Transverse colon (tissue), 4 donors: ENCODE results near the gene CFAP54. TPM values are rescaled to one million over a fixed set of nuclear protein-coding genes. Genes with fewer than 3 reads are reported as not detected.

Source experiments
- DNase-seq: peaks from one replicate; pipeline ENCODE4 v3.0.0-alpha.2; 2019
- H3K27ac ChIP-seq, 4 donors: fragments of 200-600 bp; sonication (generic); 2 replicates each; pipeline ENCODE4 v1.5.1; 2016 to 2018; ENCODE audit warnings: inconsistent platforms in 4 of 4
- H3K27me3 ChIP-seq: fragments of 200-600 bp; sonication (generic); 2 replicates; pipeline ENCODE4 v1.5.1; 2017; ENCODE audit warnings: inconsistent platforms
- H3K36me3 ChIP-seq, 4 donors: fragments of 200-600 bp; sonication (generic); 2 replicates each; pipeline ENCODE4 v1.5.1; 2017 to 2019; ENCODE audit warnings: inconsistent platforms in 4 of 4
- H3K4me1 ChIP-seq, 4 donors: fragments of 200-600 bp; sonication (generic); 2 replicates each; pipeline ENCODE4 v1.5.1; 2017 to 2020; ENCODE audit warnings: inconsistent platforms in 4 of 4
- H3K4me3 ChIP-seq, 4 donors: fragments of 200-600 bp; sonication (generic); 1 replicate in 1 of 4; 2 replicates in 3 of 4; pipeline versions ENCODE4 v1.5.1 to v1.6.1; 2017 to 2019; ENCODE audit warnings: inconsistent platforms in 4 of 4
- H3K9me3 ChIP-seq, 2 donors: fragments of 200-600 bp; sonication (generic); 2 replicates each; pipeline ENCODE4 v1.5.1; 2017 to 2019; ENCODE audit warnings: inconsistent platforms in 2 of 2
- EP300 ChIP-seq: sonication (generic); formaldehyde crosslinking; IDR thresholded peaks from one replicate; pipeline ENCODE4 v1.6.1; 2017; ENCODE audit warnings: antibody characterized with exemption, low read depth
- POLR2A ChIP-seq: fragments of 450-650 bp; IDR thresholded peaks from one replicate; pipeline ENCODE4 v1.6.1; 2016; ENCODE audit warnings: antibody characterized with exemption, mild to moderate bottlenecking, moderate library complexity
- POLR2AphosphoS5 ChIP-seq, 3 donors: sonication (generic); formaldehyde crosslinking; IDR thresholded peaks; one replicate each; pipeline ENCODE4 v1.6.1; 2016; ENCODE audit warnings: antibody characterized with exemption in 3 of 3
- WGBS, 2 donors: methylation state at CpG; one replicate each; pipeline ENCODE4 v1.1.5; 2018; ENCODE audit warnings: low coverage in 1 of 2; 5-methylcytosine and 5-hydroxymethylcytosine counted together
- in situ Hi-C, 4 donors: fragments of 200-750 bp; cut with MboI; loops; one replicate each; pipeline versions ENCODE4 v1.15.0 to v1.15.1; 2017; ENCODE audit warnings: low sequenced_read_pairs in 3 of 4, low pct_ligation_motif_present in 1 of 4, low pct_unique_long_range_greater_than_20kb in 1 of 4
- intact Hi-C: fragments of 100-400 bp; cut with DNase I; formaldehyde crosslinking; loops from one replicate; pipeline ENCODE4 v1.15.1; 2023; ENCODE audit warnings: low total_unique reads
- total RNA-seq, 4 donors: library from RNA; depleted of rRNA; stranded (reverse); fragments of >200 nt; gene quantifications; one replicate each; pipeline ENCODE4 v1.1.0, GENCODE V29; 2016
- TF ChIP-seq, protein P1 (sequence below), 5 experiments: fragments of 200-600 bp in 3 of 5; fragments of 450-650 bp in 2 of 5; sonication (generic) in 3 of 5; IDR thresholded peaks; 1 replicate in 2 of 5; 2 replicates in 3 of 5; pipeline ENCODE4 v1.5.1; 2016 to 2017; ENCODE audit warnings: antibody characterized with exemption in 5 of 5, inconsistent platforms in 3 of 5, mild to moderate bottlenecking in 2 of 5, moderate library complexity in 1 of 5

Gene CFAP54
- total RNA-seq, 4 donors from 2014 or later: 0.14 to 22.3 (median 2.1) TPM; not detected in 1

DNA sequence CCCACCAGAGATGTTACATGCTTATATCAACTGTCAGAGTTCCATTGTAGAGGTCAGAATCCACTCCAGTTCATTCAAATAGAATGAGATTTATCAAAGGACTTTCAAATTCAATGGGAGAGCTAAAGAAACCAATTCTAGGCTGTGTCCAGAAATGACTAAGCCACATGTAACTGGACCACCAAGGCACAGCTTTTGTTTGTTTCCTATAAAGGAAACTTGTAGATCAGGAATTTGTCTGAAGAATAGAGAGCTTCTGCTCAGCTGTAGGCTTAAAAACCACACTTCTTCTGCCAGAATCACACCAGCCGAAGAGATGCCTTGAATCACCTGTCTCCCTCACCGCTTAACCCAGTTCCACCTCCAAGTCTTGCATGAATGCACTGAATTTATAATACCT is 283.7 kb downstream of the CFAP54 start:
- in situ Hi-C loops: no loop called here
- H3K27ac ChIP-seq: no peak overlapping the region
- intact Hi-C loops: no loop called here
- H3K27me3 ChIP-seq: no peaks in the 10 kb centered on the region
- no peaks in the 10 kb centered on the region for H3K9me3 ChIP-seq
- TF ChIP-seq, protein P1, sequence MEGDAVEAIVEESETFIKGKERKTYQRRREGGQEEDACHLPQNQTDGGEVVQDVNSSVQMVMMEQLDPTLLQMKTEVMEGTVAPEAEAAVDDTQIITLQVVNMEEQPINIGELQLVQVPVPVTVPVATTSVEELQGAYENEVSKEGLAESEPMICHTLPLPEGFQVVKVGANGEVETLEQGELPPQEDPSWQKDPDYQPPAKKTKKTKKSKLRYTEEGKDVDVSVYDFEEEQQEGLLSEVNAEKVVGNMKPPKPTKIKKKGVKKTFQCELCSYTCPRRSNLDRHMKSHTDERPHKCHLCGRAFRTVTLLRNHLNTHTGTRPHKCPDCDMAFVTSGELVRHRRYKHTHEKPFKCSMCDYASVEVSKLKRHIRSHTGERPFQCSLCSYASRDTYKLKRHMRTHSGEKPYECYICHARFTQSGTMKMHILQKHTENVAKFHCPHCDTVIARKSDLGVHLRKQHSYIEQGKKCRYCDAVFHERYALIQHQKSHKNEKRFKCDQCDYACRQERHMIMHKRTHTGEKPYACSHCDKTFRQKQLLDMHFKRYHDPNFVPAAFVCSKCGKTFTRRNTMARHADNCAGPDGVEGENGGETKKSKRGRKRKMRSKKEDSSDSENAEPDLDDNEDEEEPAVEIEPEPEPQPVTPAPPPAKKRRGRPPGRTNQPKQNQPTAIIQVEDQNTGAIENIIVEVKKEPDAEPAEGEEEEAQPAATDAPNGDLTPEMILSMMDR (IDR thresholded peaks at IDR 0.05): no peak
- TF ChIP-seq POLR2AphosphoS5 (IDR thresholded peaks at IDR 0.05) (no peak), EP300 (no peak), POLR2A (no peak)
- no peak overlapping the region for H3K4me3 ChIP-seq
- 88 to 100% methylated on average over 2 of the region's 2 CpGs for WGBS, 2 donors
- no peak for DNase-seq
- H3K36me3 ChIP-seq: no peaks in the 10 kb centered on the region
- no peaks in the 10 kb centered on the region for H3K4me1 ChIP-seq

DNA sequence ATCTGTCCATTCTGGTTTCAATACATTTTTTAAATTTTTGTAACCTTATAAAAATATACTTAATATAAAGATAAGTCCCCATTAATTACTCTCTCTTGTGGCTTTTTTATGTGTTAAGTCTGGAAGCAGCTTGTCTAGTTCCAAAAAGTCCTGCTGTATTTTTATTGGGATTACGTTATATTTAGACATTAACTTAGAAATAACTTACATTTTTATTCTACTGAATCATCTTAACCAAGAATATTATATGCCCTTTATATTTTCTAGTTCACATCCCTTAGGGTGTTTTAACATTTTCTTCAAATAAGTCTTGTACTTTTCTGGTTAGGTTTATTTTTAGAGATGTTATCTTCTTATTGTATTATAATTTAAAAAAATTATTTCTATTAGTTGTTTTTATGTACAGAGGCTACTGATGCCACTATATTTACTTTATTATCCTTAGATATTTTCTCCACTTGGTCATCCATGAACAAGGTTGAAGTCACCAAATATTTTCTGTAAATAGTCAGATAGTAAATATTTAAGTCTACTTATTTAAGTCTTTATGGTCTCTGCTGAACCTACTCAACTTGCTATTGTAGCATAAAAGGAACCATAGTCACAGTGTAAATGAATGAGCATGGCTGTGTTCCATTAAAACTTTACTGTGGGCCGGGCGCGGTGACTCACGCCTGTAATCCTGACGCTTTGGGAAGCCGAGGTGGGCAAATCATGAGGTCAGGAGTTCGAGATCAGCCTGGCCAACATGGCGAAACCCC is 285.3 kb downstream of the CFAP54 start:
- no peak for DNase-seq
- no peak overlapping the region for H3K4me3 ChIP-seq
- in situ Hi-C loops: no loop called here
- no peak overlapping the region for H3K27ac ChIP-seq
- 82 to 89% methylated on average over 2 to 9 of the region's 9 CpGs for WGBS, 2 donors
- no peaks in the 10 kb centered on the region for H3K27me3 ChIP-seq
- TF ChIP-seq POLR2AphosphoS5 (IDR thresholded peaks at IDR 0.05) (no peak), EP300 (no peak), POLR2A (no peak)
- TF ChIP-seq, protein P1 (IDR thresholded peaks at IDR 0.05): no peak
- no peaks in the 10 kb centered on the region for H3K9me3 ChIP-seq
- H3K4me1 ChIP-seq: no peaks in the 10 kb centered on the region
- H3K36me3 ChIP-seq: no peaks in the 10 kb centered on the region
- intact Hi-C loops: no loop called here

DNA sequence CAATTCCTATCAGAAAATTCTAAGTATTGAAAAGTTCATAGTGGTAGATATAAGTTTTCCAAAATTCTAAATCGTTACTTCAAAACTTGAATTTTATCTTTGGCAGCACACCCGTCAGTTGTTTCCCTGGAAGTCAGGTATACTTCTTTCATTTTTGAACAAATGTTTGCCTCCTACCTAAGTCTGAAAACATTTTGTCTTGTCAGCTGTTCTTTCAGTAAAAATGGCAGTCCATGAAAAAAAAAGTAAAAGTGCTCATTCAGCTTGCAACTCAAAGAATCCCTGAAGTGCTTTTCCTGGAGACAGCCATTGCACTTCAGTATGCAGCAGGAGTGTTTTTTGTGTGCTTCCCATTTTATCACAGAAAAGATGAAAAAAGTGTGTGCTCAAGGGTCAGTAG is 287.5 kb downstream of the CFAP54 start:
- Histone ChIP-seq H3K27me3 (no peaks in the 10 kb centered on the region), H3K36me3 (no peaks in the 10 kb centered on the region), H3K27ac (no peak overlapping the region), H3K9me3 (no peaks in the 10 kb centered on the region), H3K4me1 (no peaks in the 10 kb centered on the region), H3K4me3 (no peak overlapping the region)
- TF ChIP-seq POLR2A (no peak), POLR2AphosphoS5 (IDR thresholded peaks at IDR 0.05) (no peak), EP300 (no peak)
- TF ChIP-seq, protein P1 (IDR thresholded peaks at IDR 0.05): no peak
- WGBS, 2 donors: 81 to 89% methylated on average over 2 of the region's 2 CpGs
- no peak for DNase-seq
- intact Hi-C loops: no loop called here
- in situ Hi-C loops: no loop called here

DNA sequence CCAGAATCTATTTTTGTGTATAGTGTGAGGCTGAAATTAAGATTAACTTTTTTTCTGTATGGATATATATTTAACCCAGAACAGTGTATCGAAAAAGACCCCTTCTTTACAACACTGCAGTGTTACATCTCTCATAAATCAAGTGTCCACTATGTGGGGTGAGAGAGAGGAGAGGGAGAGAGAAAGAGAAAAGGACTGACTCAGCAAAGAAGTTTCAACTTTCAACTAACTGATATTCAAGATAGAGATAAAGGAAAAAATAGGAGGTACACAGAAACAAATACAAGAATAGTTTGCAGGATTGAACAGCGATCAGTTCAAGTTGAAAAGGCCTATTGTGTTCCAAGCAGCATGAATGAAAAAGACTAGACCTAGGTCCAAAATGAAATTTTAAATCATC is 291.0 kb downstream of the CFAP54 start:
- Histone ChIP-seq H3K9me3 (no peaks in the 10 kb centered on the region), H3K4me3 (no peak overlapping the region), H3K27ac (no peak overlapping the region), H3K27me3 (no peaks in the 10 kb centered on the region), H3K4me1 (no peaks in the 10 kb centered on the region), H3K36me3 (no peaks in the 10 kb centered on the region)
- in situ Hi-C loops: no loop called here
- intact Hi-C loops: no loop called here
- no peak for DNase-seq
- WGBS, 2 donors: 52 to 71% methylated on average over 2 of the region's 2 CpGs
- no peak for TF ChIP-seq EP300
- TF ChIP-seq POLR2AphosphoS5 (IDR thresholded peaks at IDR 0.05): no peak
- no peak for TF ChIP-seq POLR2A
- TF ChIP-seq, protein P1 (IDR thresholded peaks at IDR 0.05): no peak
